Measurements from ENCODE around the gene NPVF.

DNA sequence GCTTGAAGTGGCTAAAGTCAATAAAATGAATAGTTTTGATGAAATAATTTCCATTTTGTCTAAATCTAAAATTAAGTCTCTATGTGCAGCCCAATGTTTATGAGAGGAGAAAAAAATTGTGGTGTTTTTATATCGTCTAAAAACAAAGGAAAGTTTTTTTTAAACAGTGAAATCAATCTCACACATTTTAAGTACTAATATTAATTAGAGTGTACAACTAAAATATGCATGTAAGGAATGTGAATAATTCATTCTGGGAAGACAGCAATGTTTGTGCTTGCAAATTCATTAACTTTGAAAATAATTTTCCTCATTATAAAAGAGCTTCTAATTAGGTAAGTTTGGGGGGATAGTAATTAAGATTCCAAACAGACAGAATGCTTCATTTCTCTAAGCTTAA lies at the start of gene NPVF:
- TF ChIP-seq POLR2A (IDR thresholded peaks at IDR 0.05; ENCODE audit: low read length) (no peak), GATA1 (IDR thresholded peaks at IDR 0.05; ENCODE audit: low read depth, low read length) (no peak)

All from erythroblast (primary cell).